IMR-90 (cell line): Measurements from ENCODE around the gene IL2RA. TPM values are rescaled to one million over a fixed set of nuclear protein-coding genes. Genes with fewer than 3 reads are reported as not detected.

Experiments used
- ATAC-seq: fragments of 200-7000 bp; cut with Tn5 transposase; 2 replicates; pipeline ENCODE4 v1.9.1; 2020; ENCODE audit warnings: low read depth, mild to moderate bottlenecking, moderate library complexity
- BruUV-seq: library from RNA; stranded (reverse); fragments of 400-500 nt; replicated peaks from 2 replicates; lab custom pipeline; 2021; lab: Mats Ljungman, UMichigan
- CTCF ChIA-PET: fragments of 300-600 bp; formaldehyde crosslinking; extraction: SDS; loops from one replicate; lab custom pipeline; 2021; ENCODE audit warnings: antibody characterized with exemption; lab: Yijun Ruan, JAX
- POLR2A ChIA-PET: fragments of 300-600 bp; sonication (Branson Sonifier 250); formaldehyde crosslinking; loops from one replicate; lab custom pipeline; 2022; ENCODE audit warnings: antibody characterized with exemption; ENCODE audit not compliant: unreplicated experiment; lab: Charles Lee
- DNase-seq: peaks from one replicate; pipeline ENCODE4 v3.0.0; 2013
- H2AFZ ChIP-seq: replicated peaks from 2 replicates; pipeline ENCODE3; 2013; ENCODE audit warnings: low read length, mild to moderate bottlenecking; ENCODE audit not compliant: poor library complexity
- H2AK5ac ChIP-seq: 2 replicates; pipeline ENCODE4 v1.6.1; 2013; ENCODE audit warnings: low read depth, low read length, inconsistent platforms
- H2AK9ac ChIP-seq: replicated peaks from 2 replicates; pipeline ENCODE3; 2013; ENCODE audit warnings: mild to moderate bottlenecking, low read depth, low read length, moderate library complexity; ENCODE audit not compliant: poor library complexity
- H2BK120ac ChIP-seq: 2 replicates; pipeline ENCODE4 v1.6.1; 2013; ENCODE audit warnings: low read depth, low read length, inconsistent platforms
- H2BK15ac ChIP-seq: 3 replicates; pipeline ENCODE4 v1.6.1; 2013; ENCODE audit warnings: low read depth, low read length, inconsistent platforms
- H2BK20ac ChIP-seq: 2 replicates; pipeline ENCODE4 v1.6.1; 2013; ENCODE audit warnings: low read depth, mild to moderate bottlenecking, inconsistent platforms, low read length, moderate library complexity
- H2BK5ac ChIP-seq: 2 replicates; pipeline ENCODE4 v1.6.1; 2013; ENCODE audit warnings: mild to moderate bottlenecking, low read depth, low read length, inconsistent platforms; ENCODE audit not compliant: poor library complexity, severe bottlenecking
- H3K14ac ChIP-seq: replicated peaks from 2 replicates; pipeline ENCODE4 v1.6.1; 2013; ENCODE audit warnings: low read depth, low read length, inconsistent platforms
- H3K18ac ChIP-seq: 2 replicates; pipeline ENCODE4 v1.6.1; 2013; ENCODE audit warnings: low read depth, low read length, control low read depth
- H3K23ac ChIP-seq: 2 replicates; pipeline ENCODE4 v1.6.1; 2013; ENCODE audit warnings: low read depth, low read length, inconsistent platforms
- H3K27ac ChIP-seq: 2 replicates; pipeline ENCODE4 v1.5.1; 2013; ENCODE audit warnings: mild to moderate bottlenecking, control low read depth, low read length; ENCODE audit not compliant: insufficient read depth
- H3K27me3 ChIP-seq: 2 replicates; pipeline ENCODE4 v1.6.1; 2013; ENCODE audit warnings: low read length; ENCODE audit not compliant: control insufficient read depth, insufficient read depth
- H3K36me3 ChIP-seq: 2 replicates; pipeline ENCODE4 v1.6.1; 2013; ENCODE audit warnings: low read length, mixed read lengths; ENCODE audit not compliant: control insufficient read depth, insufficient read depth
- H3K4ac ChIP-seq: 2 replicates; pipeline ENCODE4 v1.6.1; 2013; ENCODE audit warnings: low read depth, low read length, inconsistent platforms
- H3K4me1 ChIP-seq: 2 replicates; pipeline ENCODE4 v1.6.1; 2013; ENCODE audit warnings: low read length, mixed read lengths; ENCODE audit not compliant: control insufficient read depth, insufficient read depth
- H3K4me2 ChIP-seq: 2 replicates; pipeline ENCODE4 v1.6.1; 2013; ENCODE audit warnings: low read depth, mild to moderate bottlenecking, control low read depth, low read length, moderate library complexity
- H3K4me3 ChIP-seq: 2 replicates; pipeline ENCODE4 v1.5.1; 2013; ENCODE audit warnings: low read depth, mild to moderate bottlenecking, control low read depth, low read length, moderate library complexity; ENCODE audit not compliant: insufficient read depth
- H3K56ac ChIP-seq: 2 replicates; pipeline ENCODE4 v1.6.1; 2013; ENCODE audit warnings: low read length, inconsistent platforms; ENCODE audit not compliant: insufficient read depth; ENCODE audit errors: extremely low read depth
- H3K79me1 ChIP-seq, 2 experiments: 2 replicates each; pipeline ENCODE4 v1.6.1; 2013; ENCODE audit warnings: low read length in 2 of 2, inconsistent platforms in 1 of 2, low read depth in 1 of 2
- H3K9ac ChIP-seq: 2 replicates; pipeline ENCODE4 v1.6.1; 2013; ENCODE audit warnings: low read depth, low read length, control low read depth
- H3K9me1 ChIP-seq: 2 replicates; pipeline ENCODE4 v1.6.1; 2013; ENCODE audit warnings: low read length, inconsistent platforms; ENCODE audit not compliant: insufficient read depth
- H3K9me3 ChIP-seq: 2 replicates; pipeline ENCODE4 v1.6.1; 2013; ENCODE audit warnings: low read length; ENCODE audit not compliant: control insufficient read depth, insufficient read depth
- H4K20me1 ChIP-seq: 2 replicates; pipeline ENCODE4 v1.6.1; 2013; ENCODE audit warnings: low read length, inconsistent platforms; ENCODE audit not compliant: insufficient read depth
- H4K5ac ChIP-seq: 2 replicates; pipeline ENCODE4 v1.6.1; 2013; ENCODE audit warnings: mild to moderate bottlenecking, low read depth, low read length, control low read depth
- H4K8ac ChIP-seq, 2 experiments: 2 replicates each; pipeline ENCODE4 v1.6.1; 2013; ENCODE audit warnings: low read depth in 2 of 2, low read length in 2 of 2, control low read depth in 1 of 2, inconsistent platforms in 1 of 2
- H4K91ac ChIP-seq: 2 replicates; pipeline ENCODE4 v1.6.1; 2013; ENCODE audit warnings: low read depth, low read length, inconsistent platforms; ENCODE audit not compliant: insufficient read depth
- BHLHE40 ChIP-seq: fragments of 150-350 bp; IDR thresholded peaks from 2 replicates; pipeline ENCODE4 v1.6.1; 2016; ENCODE audit warnings: mild to moderate bottlenecking, low read depth, low read length
- CEBPB ChIP-seq: IDR thresholded peaks from 2 replicates; pipeline ENCODE4 v1.6.1; 2012; ENCODE audit warnings: low read depth, low read length, improper control_type of control experiment
- CHD1 ChIP-seq: IDR thresholded peaks from 2 replicates; pipeline ENCODE4 v1.6.1; 2012; ENCODE audit warnings: low read depth, low read length, improper control_type of control experiment
- CTCF ChIP-seq: conservative IDR thresholded peaks from 2 replicates; pipeline ENCODE4 v1.5.1; 2012; ENCODE audit warnings: mild to moderate bottlenecking, low read depth, low read length, improper control_type of control experiment
- ELK1 ChIP-seq: fragments of 150-350 bp; IDR thresholded peaks from 2 replicates; pipeline ENCODE4 v1.6.1; 2016; ENCODE audit warnings: low read depth, mild to moderate bottlenecking, low read length, moderate library complexity, borderline replicate concordance
- FOS ChIP-seq: fragments of 150-350 bp; IDR thresholded peaks from 2 replicates; pipeline ENCODE4 v1.6.1; 2016; ENCODE audit warnings: low read depth, low read length
- MAFK ChIP-seq: IDR thresholded peaks from 2 replicates; pipeline ENCODE4 v1.6.1; 2012; ENCODE audit warnings: low read depth, low read length, improper control_type of control experiment
- MAZ ChIP-seq: IDR thresholded peaks from 2 replicates; pipeline ENCODE4 v1.6.1; 2012; ENCODE audit warnings: low read depth, mild to moderate bottlenecking, low read length, improper control_type of control experiment, moderate library complexity, borderline replicate concordance
- MXI1 ChIP-seq: IDR thresholded peaks from 2 replicates; pipeline ENCODE4 v1.6.1; 2012; ENCODE audit warnings: low read depth, mild to moderate bottlenecking, low read length, moderate library complexity, borderline replicate concordance
- NFE2L2 ChIP-seq: fragments of 150-350 bp; IDR thresholded peaks from 2 replicates; pipeline ENCODE4 v1.6.1; 2016; ENCODE audit warnings: low read depth, mild to moderate bottlenecking, low read length
- POLR2A ChIP-seq: IDR thresholded peaks from 2 replicates; pipeline ENCODE4 v1.6.1; 2012; ENCODE audit warnings: mild to moderate bottlenecking, low read depth, low read length
- RAD21 ChIP-seq: IDR thresholded peaks from 2 replicates; pipeline ENCODE4 v1.6.1; 2012; ENCODE audit warnings: low read length, improper control_type of control experiment
- RCOR1 ChIP-seq: IDR thresholded peaks from 2 replicates; pipeline ENCODE4 v1.6.1; 2012; ENCODE audit warnings: mild to moderate bottlenecking, low read length, improper control_type of control experiment; ENCODE audit not compliant: insufficient replicate concordance
- RFX5 ChIP-seq: IDR thresholded peaks from 2 replicates; pipeline ENCODE4 v1.8.0; 2012; ENCODE audit warnings: low read depth, mild to moderate bottlenecking, low read length, moderate library complexity
- SMC3 ChIP-seq: fragments of 150-350 bp; IDR thresholded peaks from 2 replicates; pipeline ENCODE4 v1.6.1; 2016; ENCODE audit warnings: low read depth, mild to moderate bottlenecking, antibody characterized with exemption, low read length, moderate library complexity
- USF2 ChIP-seq: fragments of 150-350 bp; IDR thresholded peaks from 2 replicates; pipeline ENCODE4 v1.6.1; 2017; ENCODE audit warnings: mild to moderate bottlenecking, antibody characterized with exemption, low read length, low read depth
- WGBS, 2 experiments: methylation state at CpG; one replicate each; pipeline versions ENCODE4 v1.1.5 to v1.1.7; 2013; ENCODE audit warnings: missing lambda C conversion rate in 2 of 2; ENCODE audit not compliant: insufficient read length in 1 of 2; ENCODE audit errors: extremely low coverage in 2 of 2; 5-methylcytosine and 5-hydroxymethylcytosine counted together
- dilution Hi-C: fragments of 300-500 bp; cut with HindIII; formaldehyde crosslinking; loops from one replicate; pipeline ENCODE4 v1.14.3; 2018; ENCODE audit warnings: low sequenced_read_pairs; ENCODE audit not compliant: unreplicated experiment
- in situ Hi-C: fragments of 300-500 bp; cut with MboI; formaldehyde crosslinking; loops from 3 replicates; pipeline ENCODE4 v1.14.3; 2019; ENCODE audit warnings: low sequenced_read_pairs, inconsistent platforms, mixed read lengths
- intact Hi-C: fragments of 100-400 bp; cut with micrococcal nuclease; formaldehyde crosslinking; loops from 2 replicates; pipeline ENCODE4 v1.10.0; 2022
- polyA plus RNA-seq, 3 experiments: library from polyadenylated mRNA; depleted of rRNA; stranded (reverse); fragments of >200 nt; gene quantifications; 2 replicates each; pipeline ENCODE4 v1.2.3, GENCODE V29; 2012; ENCODE audit warnings: low replicate concordance in 1 of 3
- total RNA-seq: library from RNA; depleted of rRNA; stranded (reverse); fragments of >200 nt; gene quantifications from 2 replicates; pipeline ENCODE4 v1.2.3, GENCODE V29; 2012

The IL2RA gene
- total and polyA plus RNA-seq, 2 of the 4 experiments (the other 2 are of a cell fraction) = not detected

- dilution Hi-C loops = no loop called here
- no peak overlapping the region for H2BK15ac ChIP-seq
- BruUV-seq = no TSS peak
These were observed 15.0 kb upstream of the IL2RA start for GRCh38 chr10:6077071-6077675.

More at GRCh38 chr10:6077071-6077675, 15.0 kb upstream of the IL2RA start:
- Histone ChIP-seq H3K4me3 (no peak overlapping the region), H3K27ac (no peak overlapping the region), H3K18ac (no peak overlapping the region), H3K9ac (no peak overlapping the region), H3K9me1 (no peaks in the 10 kb centered on the region), H3K4me2 (no peak overlapping the region), H3K56ac (no peak overlapping the region), H2BK120ac (no peak overlapping the region), H2BK5ac (no peak overlapping the region), H3K23ac (no peak overlapping the region), H4K5ac (no peak overlapping the region), H4K8ac (no peak overlapping the region), H2AK5ac (no peak overlapping the region), H2BK20ac (no peak overlapping the region), H2AFZ (no peak overlapping the region), H3K27me3 (peaks cover 22% of the 10 kb centered on the region), H3K79me1 (no peaks in the 10 kb centered on the region), H3K4ac (no peak overlapping the region), H3K36me3 (no peaks in the 10 kb centered on the region), H4K91ac (no peak overlapping the region), H3K4me1 (peaks cover 4% of the 10 kb centered on the region), H2AK9ac (no peak overlapping the region), H3K9me3 (peaks cover 2% of the 10 kb centered on the region; the same call in 1 of the 2 replicates), H3K14ac (no peak overlapping the region), H4K20me1 (no peaks in the 10 kb centered on the region)
- ChIA-PET CTCF (no interaction called here), POLR2A (no interaction called here)
- DNase-seq (no peak), ATAC-seq (no peak)
- no CpG with 5 or more reads among the region's 12 CpGs for WGBS, 2 experiments
- TF ChIP-seq RAD21 (no peak), RFX5 (no peak), MAZ (no peak), CEBPB (no peak), FOS (no peak), CTCF (no peak), RCOR1 (no peak), SMC3 (no peak), MAFK (no peak), MXI1 (no peak), BHLHE40 (no peak), USF2 (no peak), NFE2L2 (no peak), POLR2A (no peak), CHD1 (no peak), ELK1 (no peak)
- in situ Hi-C loops = no loop called here
- intact Hi-C loops = no loop called here
